K562 (cell line): Measurements from ENCODE around the gene LEO1. TPM values are rescaled to one million over a fixed set of nuclear protein-coding genes. Genes with fewer than 3 reads are reported as not detected.

Experiments used
- BCLAF1 ChIP-seq, 2 experiments: fragments of 450-650 bp in 1 of 2; IDR thresholded peaks; 2 replicates each; pipeline ENCODE4 v1.6.1; 2011 to 2017; ENCODE audit warnings: low read depth in 2 of 2, antibody characterized with exemption in 1 of 2, borderline replicate concordance in 1 of 2, low read length in 1 of 2, mild to moderate bottlenecking in 1 of 2, mixed read lengths in 1 of 2; ENCODE audit not compliant: control insufficient read depth in 1 of 2
- HNRNPL ChIP-seq: fragments of 200-400 bp; formaldehyde crosslinking; IDR thresholded peaks from 2 replicates; pipeline ENCODE4 v1.6.1; 2017; ENCODE audit warnings: low read depth, mild to moderate bottlenecking, low read length
- HNRNPLL ChIP-seq: fragments of 200-400 bp; formaldehyde crosslinking; IDR thresholded peaks from 2 replicates; pipeline ENCODE4 v1.6.1; 2017; ENCODE audit warnings: low read length, low read depth, mild to moderate bottlenecking; ENCODE audit not compliant: poor library complexity, severe bottlenecking
- ILF3 ChIP-seq: fragments of 450-650 bp; IDR thresholded peaks from 2 replicates; pipeline ENCODE4 v1.6.1; 2018; ENCODE audit warnings: antibody characterized with exemption, mild to moderate bottlenecking, moderate library complexity, borderline replicate concordance
- NFRKB ChIP-seq: fragments of 450-650 bp; IDR thresholded peaks from 2 replicates; pipeline ENCODE4 v1.6.1; 2016; ENCODE audit warnings: low read depth
- NR2F6 ChIP-seq: fragments of 450-650 bp; formaldehyde crosslinking; IDR thresholded peaks from 2 replicates; pipeline ENCODE4 v1.4.0; 2020; ENCODE audit warnings: mild to moderate bottlenecking
- PBX2 ChIP-seq, 2 experiments: IDR thresholded peaks in 1 of 2; conservative IDR thresholded peaks in 1 of 2; 2 replicates each; pipeline ENCODE4 v1.6.1; 2016; ENCODE audit warnings: low read depth in 2 of 2, mild to moderate bottlenecking in 1 of 2, missing compliant biosample characterization in 1 of 2, missing genetic modification characterization in 1 of 2, moderate library complexity in 1 of 2
- RERE ChIP-seq: sonication (generic); formaldehyde crosslinking; IDR thresholded peaks from 2 replicates; pipeline ENCODE4 v1.8.0; 2023; ENCODE audit warnings: missing genetic modification reagents, mild to moderate bottlenecking, borderline replicate concordance
- RNF219 ChIP-seq: fragments of 250-450 bp; sonication (Bioruptor Pico); IDR thresholded peaks from 2 replicates; pipeline ENCODE4 v1.5.0; 2022; ENCODE audit warnings: mild to moderate bottlenecking
- ZBTB43 ChIP-seq: sonication (generic); formaldehyde crosslinking; IDR thresholded peaks from 2 replicates; pipeline ENCODE4 v1.8.0; 2023; ENCODE audit warnings: mild to moderate bottlenecking, missing genetic modification reagents
- polyA plus RNA-seq, 8 experiments: library from polyadenylated mRNA; depleted of rRNA in 4 of 8; stranded (reverse) in 5 of 8; unstranded in 3 of 8; fragments of >200 nt; fragmentation: Nextera tagmentation in 2 of 8; fragmentation: Illumina TruSeq in 1 of 8; extraction: Ambion mirVana in 2 of 8; extraction: Trizol in 1 of 8; gene quantifications; 2 replicates each; pipeline versions ENCODE4 v1.2.1 to v1.2.3, GENCODE V29; 2011 to 2014; ENCODE audit warnings: inconsistent platforms in 1 of 8, missing spikeins in 1 of 8
- total RNA-seq, 7 experiments: library from RNA; depleted of rRNA in 6 of 7; stranded (reverse); fragments of >200 nt in 6 of 7; fragmentation: Illumina TruSeq in 2 of 7; extraction: Trizol in 2 of 7; gene quantifications; 2 replicates each; pipeline versions ENCODE4 v1.2.1 to v1.2.3, GENCODE V29; 2011 to 2021; ENCODE audit warnings: low replicate concordance in 1 of 7

Gene LEO1
- total and polyA plus RNA-seq, 9 of the 15 experiments (the other 6 are each of a cell fraction or from before 2014, with no cell fraction given): 8.4 to 48.3 (median 37.9) TPM

- no peak for TF ChIP-seq RNF219
- no peak for TF ChIP-seq ILF3
- TF ChIP-seq PBX2 (CRISPR knock-in tag; IDR thresholded peaks at IDR 0.05; ENCODE audit: low read depth): no peak
- peak; percentile 65 for TF ChIP-seq PBX2 (tag; conservative IDR thresholded peaks at IDR 0.05; ENCODE audit: low read depth)
- TF ChIP-seq HNRNPL: no peak
- TF ChIP-seq NFRKB: no peak
- TF ChIP-seq BCLAF1 (IDR thresholded peaks at IDR 0.05; ENCODE audit: borderline replicate concordance in 1 of 2, control insufficient read depth in 1 of 2, low read depth in 2 of 2, low read length in 1 of 2): no peak
- no peak for TF ChIP-seq HNRNPLL
- TF ChIP-seq NR2F6 (CRISPR knock-in tag): no peak
- no peak for TF ChIP-seq RERE (CRISPR knock-in tag)
- TF ChIP-seq ZBTB43 (CRISPR knock-in tag): no peak
Measured at GRCh38 chr15:52011711-52012144, 40.1 kb upstream of the LEO1 start (continued).
